ENCODE results near the gene HSD17B4.

- TF ChIP-seq CTCF (IDR thresholded peaks at IDR 0.05) (no peak), ZFX (IDR thresholded peaks at IDR 0.05; ENCODE audit: borderline replicate concordance) (no peak)
Observed at GRCh38 chr5:119522841-119523240, 70.5 kb downstream of the HSD17B4 start.

Data from 22Rv1 (cell line).